Stimulated activated CD8-positive, alpha-beta memory T cell treated with anti-CD3 and anti-CD28 coated beads, Interleukin-12 subunit alpha, Interleukin-12 subunit beta, amount 100 ng/mL, for 24 hours (primary cell): ENCODE results near the gene SPHKAP.
"Not testable (repeated sequence)": the region's sequence is repeated elsewhere in the genome, so short reads cannot be mapped to it uniquely, and the experiment has no call there.

Experiments
- DNase-seq: peaks from one replicate; pipeline ENCODE4 v3.0.0-alpha.2; 2020; ENCODE audit errors: extremely low read depth

SPHKAP gene

DNA sequence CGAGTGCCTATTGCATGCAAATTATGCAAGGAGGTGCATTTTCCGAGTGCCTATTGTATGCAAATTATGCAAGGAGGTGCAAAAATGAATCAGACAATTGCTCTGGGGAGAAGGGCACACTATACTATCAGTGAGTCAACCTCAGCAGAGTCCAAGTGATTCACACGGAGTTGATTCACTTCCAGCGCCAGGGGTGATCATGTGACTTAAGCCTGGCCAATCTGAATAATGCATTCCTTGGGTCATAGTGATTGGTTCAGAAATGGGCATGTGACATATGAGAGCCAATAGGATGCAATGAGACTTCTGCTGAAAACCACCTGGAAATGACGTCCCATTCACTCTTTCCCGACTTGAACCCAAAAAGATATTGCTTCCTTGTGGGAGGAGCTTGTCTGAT is 157.9 kb downstream of the SPHKAP start:
- DNase-seq: no peak

DNA sequence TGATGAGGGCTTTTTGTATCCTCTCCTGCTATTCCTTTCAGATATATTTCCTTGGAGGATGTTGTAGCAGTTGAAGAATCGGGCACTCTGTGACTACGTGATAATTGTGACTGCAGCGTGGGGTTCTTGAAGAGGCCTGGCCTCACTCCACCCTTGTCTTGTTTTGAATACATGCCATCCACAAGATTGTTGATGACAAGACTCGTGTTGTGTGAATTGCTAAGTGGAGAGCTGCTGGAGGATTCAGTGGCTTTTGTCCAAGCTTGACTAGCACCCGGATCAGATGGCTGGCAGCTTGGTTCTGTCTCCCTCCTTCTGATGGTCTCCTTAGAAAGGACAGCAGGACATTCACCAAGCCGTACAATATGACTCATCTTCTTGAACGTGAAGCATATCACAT is 163.2 kb downstream of the SPHKAP start:
- DNase-seq: no peak

DNA sequence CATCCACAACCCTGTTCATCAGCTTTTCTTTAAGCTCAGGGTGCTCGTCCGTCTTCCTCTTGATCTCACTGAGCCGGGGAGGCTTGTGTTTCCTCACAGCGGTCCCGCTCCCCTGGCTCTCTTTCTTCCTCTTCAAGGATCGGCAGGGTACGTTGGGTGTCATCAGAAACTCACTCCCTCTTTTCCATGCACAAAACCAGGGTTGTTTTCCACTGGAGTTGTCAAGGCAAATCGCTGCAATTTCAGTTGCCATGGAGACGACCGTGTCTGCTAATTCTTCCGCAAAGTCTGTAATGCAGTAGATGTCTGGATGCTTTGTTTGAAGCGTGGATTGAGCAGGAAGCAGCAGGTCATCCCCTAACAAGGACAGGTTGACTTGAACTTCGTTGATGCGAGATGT is 163.7 kb downstream of the SPHKAP start:
- DNase-seq: no peak

DNA sequence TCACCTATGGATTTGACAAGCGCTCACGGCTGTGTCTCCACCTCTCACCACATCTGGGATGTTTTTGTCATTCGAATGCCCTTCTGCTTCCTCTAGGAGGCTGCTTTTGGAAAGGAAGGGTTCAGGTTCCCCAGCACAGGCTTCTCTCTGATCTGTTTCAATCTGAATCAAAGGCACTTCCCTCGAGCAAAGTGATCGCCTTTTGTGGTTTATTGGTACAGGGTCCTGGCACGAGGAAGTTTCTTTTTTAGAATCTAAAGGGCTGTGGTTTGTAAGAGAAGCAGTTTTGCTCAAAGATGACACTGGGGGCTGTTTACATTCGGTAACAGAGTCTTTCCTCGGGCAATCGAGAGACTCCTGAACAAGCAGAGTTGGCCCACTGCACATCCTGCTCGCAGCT is 165.1 kb downstream of the SPHKAP start:
- no peak for DNase-seq

DNA sequence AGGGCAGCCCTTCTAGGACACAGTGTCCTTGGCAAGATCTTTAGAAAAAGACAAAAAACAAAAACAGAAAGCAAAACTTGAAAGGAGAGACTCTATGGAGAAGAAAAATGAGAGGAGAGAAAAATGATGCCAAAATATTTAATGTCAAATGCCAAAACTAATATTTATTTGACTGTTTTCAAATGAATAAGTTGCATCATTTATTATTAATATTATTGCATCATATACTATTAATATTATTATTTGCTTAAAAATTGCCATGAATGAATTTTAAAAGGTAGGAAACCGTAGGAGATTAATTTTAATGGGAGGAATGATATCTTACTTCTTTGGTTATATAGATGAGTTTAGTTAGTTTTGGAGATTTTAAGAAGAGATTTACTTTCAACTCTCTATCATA is 165.7 kb downstream of the SPHKAP start:
- DNase-seq: no peak

DNA sequence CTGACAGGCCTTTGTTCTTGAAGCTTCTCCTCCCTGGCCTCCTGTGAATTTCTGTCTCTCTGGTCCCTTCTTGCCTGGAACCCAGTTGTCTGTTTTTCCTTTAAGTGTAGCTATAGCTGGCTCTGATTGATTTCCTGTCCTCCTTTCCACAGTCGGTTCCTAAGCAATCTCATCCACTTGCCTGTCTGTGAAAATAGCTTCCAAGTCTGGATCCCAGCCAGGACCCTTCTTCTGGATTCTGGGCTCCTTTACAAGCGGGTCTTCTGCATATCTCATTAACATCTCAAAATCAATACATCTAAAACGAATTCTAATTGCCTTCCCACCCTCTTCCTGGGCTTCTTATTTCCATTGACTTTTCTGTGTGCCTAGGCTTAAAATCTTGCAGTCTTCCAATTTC is 185.1 kb downstream of the SPHKAP start:
- no peak for DNase-seq

DNA sequence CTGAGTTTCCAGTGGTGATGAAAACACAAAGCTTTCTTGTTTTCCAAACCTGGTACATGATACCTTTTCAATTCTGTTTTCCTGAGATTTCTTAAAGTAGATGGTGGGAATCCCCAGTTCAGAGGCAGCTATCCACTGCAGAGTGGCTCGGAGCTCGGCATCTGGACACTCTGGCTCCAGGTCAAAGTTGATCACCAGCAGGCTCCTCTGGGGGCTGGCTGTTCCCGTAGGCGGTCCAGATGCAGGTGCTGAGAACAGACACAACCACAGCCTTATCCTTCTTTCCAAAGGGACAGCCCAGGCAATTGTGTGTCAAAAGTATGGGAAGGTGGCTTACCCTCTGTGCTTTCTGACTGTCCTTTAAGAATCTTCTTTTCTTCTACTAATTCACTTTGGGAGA is 190.6 kb downstream of the SPHKAP start:
- DNase-seq: no peak

DNA sequence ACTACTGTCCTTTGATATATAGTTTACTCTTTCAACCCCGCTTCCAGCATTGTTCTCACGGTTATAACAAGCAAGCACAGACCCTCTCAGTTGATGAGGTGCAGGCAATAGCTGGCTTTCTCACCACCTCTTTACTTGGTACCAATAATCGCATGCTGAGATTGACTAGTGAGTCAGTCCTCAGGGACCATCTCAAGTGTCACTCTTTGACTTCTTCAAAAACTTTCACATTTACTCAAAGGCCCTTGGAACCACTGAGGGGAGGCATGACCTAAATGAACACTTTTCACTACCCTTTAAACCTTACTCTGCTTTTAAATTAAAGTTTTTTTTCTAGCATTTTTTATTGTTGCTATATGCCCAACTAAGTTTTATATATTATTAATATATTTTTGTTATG is 208.2 kb downstream of the SPHKAP start:
- DNase-seq: no peak

DNA sequence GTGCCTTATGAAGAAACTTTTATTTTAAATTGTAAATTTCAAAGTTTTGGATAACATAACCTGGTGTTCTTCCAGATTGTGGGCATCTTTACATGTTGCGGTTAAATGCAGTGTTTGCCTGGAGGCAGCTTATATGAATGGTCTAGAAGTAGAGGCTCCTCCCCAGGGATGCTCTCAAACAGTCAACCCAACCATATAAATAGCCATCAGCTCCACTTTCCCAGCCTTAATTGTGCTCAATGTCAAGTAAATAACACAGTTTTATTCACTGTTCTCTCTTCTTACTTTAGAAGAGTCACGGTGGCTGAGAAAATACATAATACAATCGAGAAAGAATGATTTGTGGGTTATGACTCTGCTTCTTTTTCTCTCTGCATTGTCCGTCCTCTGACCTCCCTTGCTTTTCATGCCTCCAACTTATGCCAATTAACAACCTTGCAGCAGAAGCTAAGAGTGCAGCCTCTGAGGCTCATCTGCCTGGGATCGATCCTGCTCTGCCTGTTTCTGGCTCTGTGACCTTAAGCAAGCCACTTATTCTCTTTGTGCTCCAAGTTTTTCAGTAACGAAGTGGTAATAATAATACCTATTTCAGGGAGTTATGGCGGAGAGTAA is 209.8 kb downstream of the SPHKAP start:
- no peak for DNase-seq

DNA sequence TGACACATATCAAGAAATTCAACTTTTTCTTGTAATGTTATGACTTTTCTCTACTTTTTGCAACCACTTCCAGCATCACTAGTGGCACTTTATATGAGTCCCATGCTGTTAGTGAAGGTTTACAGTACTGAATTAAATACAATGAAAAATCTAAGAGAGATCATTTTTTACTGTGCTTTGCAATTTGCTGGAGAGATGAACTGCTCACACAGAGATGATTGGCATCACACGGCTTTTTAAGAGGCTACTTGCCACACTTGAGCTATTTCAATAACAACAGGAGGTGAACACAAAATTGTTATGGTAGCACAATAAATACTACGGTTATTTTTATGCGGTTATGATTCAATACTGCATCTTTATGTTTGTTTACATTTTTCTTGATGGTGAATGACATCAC is 221.2 kb downstream of the SPHKAP start:
- no peak for DNase-seq

DNA sequence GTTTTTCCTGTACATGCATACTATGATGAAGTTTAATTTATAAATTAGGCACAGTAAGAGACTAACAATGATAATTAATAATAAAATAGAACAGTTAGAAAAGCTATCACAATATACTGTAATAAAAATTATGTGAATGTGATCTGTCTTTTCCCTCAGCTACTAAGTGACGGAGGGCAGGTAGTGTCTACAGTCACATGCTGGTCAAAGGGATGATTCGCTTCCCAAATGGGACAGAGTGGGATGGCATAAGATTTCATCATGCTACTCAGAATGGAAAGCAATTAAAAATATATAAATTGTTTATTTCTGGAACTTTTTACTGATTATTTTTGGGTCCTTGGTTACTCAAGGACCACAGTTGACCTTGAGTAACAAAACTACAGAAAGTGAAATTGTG is 238.5 kb downstream of the SPHKAP start:
- no peak for DNase-seq

DNA sequence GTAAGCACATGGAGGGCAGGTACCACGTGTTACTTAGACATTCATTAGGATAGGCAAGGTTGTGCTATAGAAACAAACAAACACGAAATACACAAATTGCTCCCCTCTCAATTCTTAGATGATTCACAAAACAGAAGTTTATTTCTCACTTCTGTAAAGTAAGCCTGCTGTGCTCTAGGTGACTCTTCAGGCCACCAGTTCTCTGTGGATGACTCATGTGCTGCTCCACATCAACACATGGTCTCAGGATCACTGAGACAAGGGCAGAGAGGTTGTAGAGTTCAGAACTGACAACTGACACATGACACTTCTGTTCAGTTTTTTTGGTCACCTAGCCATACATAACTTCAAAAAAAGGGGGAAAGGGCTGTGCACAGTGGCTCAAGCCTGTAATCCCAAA is 239.5 kb downstream of the SPHKAP start:
- DNase-seq: no peak

DNA sequence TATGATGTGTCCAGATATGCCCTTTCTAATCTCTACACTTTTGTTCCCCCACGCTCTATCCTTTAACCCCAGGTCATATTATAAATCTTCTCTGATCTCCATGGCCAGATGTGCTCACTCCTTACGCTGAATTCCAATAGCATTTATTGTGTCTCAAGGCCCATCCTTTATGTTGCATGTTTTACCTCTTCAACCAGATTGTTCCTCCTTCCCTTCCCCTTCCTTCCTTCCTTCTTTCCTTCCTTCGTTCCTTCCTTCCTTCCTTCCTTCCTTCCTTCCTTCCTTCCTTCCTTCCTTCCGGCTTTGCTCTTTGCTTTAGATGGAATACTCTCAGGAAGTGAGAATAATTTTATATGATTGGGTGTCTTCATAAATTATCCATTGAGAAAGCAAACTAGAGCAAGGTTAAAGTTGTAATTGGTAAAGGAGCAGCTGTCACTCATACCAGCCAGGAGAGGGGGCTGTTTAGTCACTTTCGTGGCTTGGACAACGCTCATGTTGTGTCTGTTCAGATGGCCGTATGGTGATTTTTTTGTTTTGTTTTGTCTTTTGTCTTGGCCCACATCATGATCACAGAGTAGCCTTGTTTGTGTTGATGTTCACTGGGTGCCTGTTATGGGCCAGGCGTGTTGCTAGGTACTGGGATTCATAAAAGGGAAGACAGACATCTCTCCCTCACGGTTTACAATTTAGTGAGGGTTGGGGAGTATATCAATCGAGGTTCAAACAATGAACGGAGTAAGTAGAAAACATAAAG is 242.0 kb downstream of the SPHKAP start:
- no peak for DNase-seq

DNA sequence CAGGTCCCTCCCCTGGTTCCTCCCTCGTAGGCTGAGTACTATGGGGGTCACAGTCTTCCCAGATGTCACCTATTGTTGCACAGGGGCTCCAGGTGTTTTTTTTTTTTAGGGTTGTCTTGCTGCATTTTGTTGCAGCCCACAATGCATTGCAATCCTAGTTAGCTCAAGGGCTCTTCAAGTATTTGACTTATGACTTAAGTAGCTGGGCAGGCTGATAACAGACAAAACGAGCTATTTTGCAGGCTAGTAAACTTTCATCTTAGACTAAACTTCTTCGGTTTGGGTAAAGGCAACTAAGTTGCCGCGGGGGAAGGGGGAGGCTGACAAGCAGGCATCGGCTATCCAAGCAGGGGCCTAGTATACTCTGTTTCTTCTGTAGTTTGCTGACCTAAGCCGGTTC is 245.2 kb downstream of the SPHKAP start:
- DNase-seq: not testable (repeated sequence)

DNA sequence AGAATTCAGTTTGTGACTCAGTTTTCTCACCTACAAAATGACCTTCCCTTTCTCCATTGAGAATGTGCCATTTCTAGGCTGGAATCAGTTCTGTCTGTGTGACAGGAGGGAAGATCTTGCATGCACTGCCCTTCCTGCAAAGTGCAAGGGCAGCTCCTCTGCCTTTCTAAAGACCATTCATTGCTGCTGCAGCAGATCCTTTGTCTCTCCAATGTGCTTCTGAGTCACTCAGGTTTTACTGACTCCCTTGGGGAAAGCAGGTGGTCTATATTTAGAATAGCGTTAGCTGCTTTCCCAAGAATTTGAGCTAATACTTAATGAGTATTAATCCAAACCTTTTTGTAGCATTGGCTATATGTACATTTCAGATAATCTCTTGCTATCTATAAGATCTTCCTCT is 247.6 kb downstream of the SPHKAP start:
- no peak for DNase-seq

DNA sequence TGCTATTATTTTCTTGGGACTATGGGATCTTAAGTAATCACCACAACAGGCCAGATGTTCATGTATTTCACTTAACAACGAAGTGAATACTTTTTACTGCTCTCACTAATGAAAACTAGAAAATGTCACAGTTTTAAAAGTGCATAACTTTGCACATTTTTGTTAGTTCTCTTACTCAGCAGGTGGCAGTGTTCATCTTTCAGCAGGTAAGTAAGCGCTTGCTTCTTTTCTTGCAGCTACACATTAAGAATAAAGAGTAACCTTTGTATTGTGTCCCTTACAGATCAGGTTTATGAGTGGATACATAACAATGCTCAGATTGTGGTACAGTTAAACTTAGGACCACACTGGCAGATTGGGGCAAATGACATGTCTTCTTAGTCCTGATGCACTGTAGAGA is 249.1 kb downstream of the SPHKAP start:
- no peak for DNase-seq

DNA sequence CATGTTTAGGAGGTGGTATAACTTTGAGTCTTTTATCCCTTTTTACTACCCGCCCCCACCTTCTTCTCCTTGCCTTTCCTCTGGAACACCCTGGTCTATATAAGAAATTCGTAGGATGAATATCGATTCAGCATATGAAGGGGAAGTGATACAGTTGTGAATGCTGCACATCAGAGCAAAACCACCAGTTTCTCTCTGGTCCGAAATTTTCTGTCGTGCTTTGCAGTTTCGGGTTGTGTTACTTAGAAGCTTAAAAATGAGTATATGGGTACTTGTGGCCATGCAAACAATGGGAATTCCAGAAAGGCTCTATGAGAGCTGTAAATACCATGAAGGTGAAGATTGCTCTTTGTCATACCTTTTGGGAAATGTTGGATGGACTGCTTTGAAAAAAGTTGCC is 249.5 kb downstream of the SPHKAP start:
- DNase-seq: no peak
